MG63 (cell line): ENCODE measurements around the gene PLD5. TPM values are rescaled to one million over a fixed set of nuclear protein-coding genes. Genes with fewer than 3 reads are reported as not detected.
A peak's percentile ranks its signal among the peaks of the same experiment; 100 is the strongest.
"Not testable (repeated sequence)": the region's sequence is repeated elsewhere in the genome, so short reads cannot be mapped to it uniquely, and the experiment has no call there.

ENCODE experiments used
- DNase-seq: peaks from one replicate; pipeline ENCODE4 v3.0.0-alpha.2; 2020
- H3K27me3 ChIP-seq: fragments of 250-450 bp; sonication (Bioruptor Pico); 2 replicates; pipeline ENCODE4 v1.5.1; 2020; ENCODE audit warnings: mild to moderate bottlenecking, moderate library complexity
- H3K36me3 ChIP-seq: fragments of 250-450 bp; sonication (Bioruptor Pico); 2 replicates; pipeline ENCODE4 v1.5.1; 2020; ENCODE audit warnings: mild to moderate bottlenecking, moderate library complexity
- H3K4me3 ChIP-seq: fragments of 250-450 bp; sonication (Bioruptor Pico); 2 replicates; pipeline ENCODE4 v1.5.1; 2020; ENCODE audit warnings: mild to moderate bottlenecking, moderate library complexity
- H3K9me3 ChIP-seq: fragments of 250-450 bp; sonication (Bioruptor Pico); 2 replicates; pipeline ENCODE4 v1.5.1; 2020; ENCODE audit warnings: mild to moderate bottlenecking, moderate library complexity
- total RNA-seq: library from RNA; depleted of rRNA; stranded (reverse); fragments of >200 nt; shearing (Covaris generic); gene quantifications from 2 replicates; pipeline ENCODE4 v1.2.3, GENCODE V29; 2014; ENCODE audit warnings: low replicate concordance

The PLD5 gene
- total RNA-seq, 1 experiment from 2014 or later = 0.03 TPM

- H3K27me3 ChIP-seq = no peaks in the 10 kb centered on the region
- no peaks in the 10 kb centered on the region for H3K36me3 ChIP-seq
- DNase-seq = peak; percentile 28
- H3K4me3 ChIP-seq = no peak overlapping the region
- H3K9me3 ChIP-seq = no peaks in the 10 kb centered on the region
These were observed 334.9 kb downstream of the PLD5 start for GRCh38 chr1:242189591-242189990.

GRCh38 chr1:242187816-242188215 lies 336.7 kb downstream of the PLD5 start:
- no peaks in the 10 kb centered on the region for H3K9me3 ChIP-seq
- H3K36me3 ChIP-seq = no peaks in the 10 kb centered on the region
- no peak for DNase-seq
- H3K27me3 ChIP-seq = no peaks in the 10 kb centered on the region
- no peak overlapping the region for H3K4me3 ChIP-seq

- no peaks in the 10 kb centered on the region for H3K9me3 ChIP-seq
- DNase-seq = no peak
- no peaks in the 10 kb centered on the region for H3K36me3 ChIP-seq
These were observed 337.3 kb downstream of the PLD5 start for GRCh38 chr1:242187171-242187570.

GRCh38 chr1:242185731-242186130 lies 338.8 kb downstream of the PLD5 start:
- H3K9me3 ChIP-seq = no peaks in the 10 kb centered on the region
- no peak for DNase-seq
- H3K36me3 ChIP-seq = no peaks in the 10 kb centered on the region
- no peak overlapping the region for H3K4me3 ChIP-seq
- H3K27me3 ChIP-seq = no peaks in the 10 kb centered on the region

More at GRCh38 chr1:242187171-242187570, 337.3 kb downstream of the PLD5 start:
- H3K27me3 ChIP-seq = no peaks in the 10 kb centered on the region
- no peak overlapping the region for H3K4me3 ChIP-seq

- H3K27me3 ChIP-seq = no peaks in the 10 kb centered on the region
- DNase-seq = no peak
- no peak overlapping the region for H3K4me3 ChIP-seq
- H3K9me3 ChIP-seq = no peaks in the 10 kb centered on the region
- no peaks in the 10 kb centered on the region for H3K36me3 ChIP-seq
These were observed 339.5 kb downstream of the PLD5 start for GRCh38 chr1:242184955-242185354.

- not testable (repeated sequence) for H3K36me3 ChIP-seq, DNase-seq, H3K4me3 ChIP-seq, H3K9me3 ChIP-seq, H3K27me3 ChIP-seq
These were observed 344.7 kb downstream of the PLD5 start for GRCh38 chr1:242179767-242180166.

GRCh38 chr1:242178924-242179708 lies 345.4 kb downstream of the PLD5 start:
- Histone ChIP-seq H3K9me3 (peaks cover 2% of the 10 kb centered on the region), H3K4me3 (no peak overlapping the region), H3K27me3 (no peaks in the 10 kb centered on the region), H3K36me3 (no peaks in the 10 kb centered on the region)
- DNase-seq = no peak

- H3K27me3 ChIP-seq = no peaks in the 10 kb centered on the region
- no peak for DNase-seq
- H3K4me3 ChIP-seq = no peak overlapping the region
- no peaks in the 10 kb centered on the region for H3K36me3 ChIP-seq
- H3K9me3 ChIP-seq = peaks cover 2% of the 10 kb centered on the region
These were observed 346.1 kb downstream of the PLD5 start for GRCh38 chr1:242178436-242178835.

GRCh38 chr1:242162140-242162539 lies 362.4 kb downstream of the PLD5 start:
- no peaks in the 10 kb centered on the region for H3K36me3 ChIP-seq
- H3K27me3 ChIP-seq = no peaks in the 10 kb centered on the region
- H3K9me3 ChIP-seq = no peaks in the 10 kb centered on the region
- H3K4me3 ChIP-seq = no peak overlapping the region
- no peak for DNase-seq

GRCh38 chr1:242147096-242147976 lies 377.2 kb downstream of the PLD5 start:
- peak overlapping the region; percentile 27 for H3K4me3 ChIP-seq
- H3K27me3 ChIP-seq = no peaks in the 10 kb centered on the region
- peaks cover 6% of the 10 kb centered on the region; the same call in 1 of the 2 replicates for H3K9me3 ChIP-seq
- H3K36me3 ChIP-seq = no peaks in the 10 kb centered on the region
- peak; percentile 16 for DNase-seq

- no peaks in the 10 kb centered on the region for H3K36me3 ChIP-seq
- peak overlapping the region; percentile 27 for H3K4me3 ChIP-seq
- DNase-seq = no peak
These were observed 377.8 kb downstream of the PLD5 start for GRCh38 chr1:242146652-242147051.

GRCh38 chr1:242140836-242141235 lies 383.7 kb downstream of the PLD5 start:
- Histone ChIP-seq H3K9me3 (no peaks in the 10 kb centered on the region), H3K27me3 (no peaks in the 10 kb centered on the region), H3K4me3 (no peak overlapping the region), H3K36me3 (no peaks in the 10 kb centered on the region)
- DNase-seq = no peak

More at GRCh38 chr1:242146652-242147051, 377.8 kb downstream of the PLD5 start:
- Histone ChIP-seq H3K9me3 (peaks cover 6% of the 10 kb centered on the region; the same call in 1 of the 2 replicates), H3K27me3 (no peaks in the 10 kb centered on the region)

GRCh38 chr1:242139986-242140385 lies 384.5 kb downstream of the PLD5 start:
- DNase-seq = no peak
- no peaks in the 10 kb centered on the region for H3K36me3 ChIP-seq
- H3K4me3 ChIP-seq = no peak overlapping the region
- H3K27me3 ChIP-seq = no peaks in the 10 kb centered on the region
- no peaks in the 10 kb centered on the region for H3K9me3 ChIP-seq

GRCh38 chr1:242139442-242139841 lies 385.1 kb downstream of the PLD5 start:
- Histone ChIP-seq H3K36me3 (no peaks in the 10 kb centered on the region), H3K9me3 (no peaks in the 10 kb centered on the region), H3K4me3 (no peak overlapping the region), H3K27me3 (no peaks in the 10 kb centered on the region)
- no peak for DNase-seq

GRCh38 chr1:242133796-242134195 lies 390.7 kb downstream of the PLD5 start:
- Histone ChIP-seq H3K36me3 (no peaks in the 10 kb centered on the region), H3K9me3 (no peaks in the 10 kb centered on the region; the same call in 1 of the 2 replicates), H3K4me3 (no peak overlapping the region), H3K27me3 (no peaks in the 10 kb centered on the region)
- no peak for DNase-seq

- H3K27me3 ChIP-seq = no peaks in the 10 kb centered on the region
- no peaks in the 10 kb centered on the region for H3K36me3 ChIP-seq
- H3K4me3 ChIP-seq = no peak overlapping the region
- no peak for DNase-seq
- H3K9me3 ChIP-seq = no peaks in the 10 kb centered on the region; the same call in 1 of the 2 replicates
These were observed 391.1 kb downstream of the PLD5 start for GRCh38 chr1:242133351-242133750.

GRCh38 chr1:242132121-242132817 lies 392.2 kb downstream of the PLD5 start:
- no peak for DNase-seq
- no peak overlapping the region for H3K4me3 ChIP-seq
- no peaks in the 10 kb centered on the region; the same call in 1 of the 2 replicates for H3K9me3 ChIP-seq
- no peaks in the 10 kb centered on the region for H3K36me3 ChIP-seq
- H3K27me3 ChIP-seq = no peaks in the 10 kb centered on the region
